Loucy (cell line): ENCODE results near the gene LRBA.

Experiments used
- H2AFZ ChIP-seq: fragments of 200-600 bp; sonication (generic); 2 replicates; pipeline ENCODE4 v1.6.0; 2016; ENCODE audit warnings: antibody characterized with exemption, mild to moderate bottlenecking, low read length, moderate library complexity
- H3F3A ChIP-seq: fragments of 200-600 bp; 2 replicates; pipeline ENCODE4 v1.6.0; 2016; ENCODE audit warnings: antibody characterized with exemption, low read depth, mild to moderate bottlenecking
- H3K27me3 ChIP-seq: fragments of 200-600 bp; sonication (generic); 2 replicates; pipeline ENCODE4 v1.6.1; 2014; ENCODE audit warnings: low read length, mild to moderate bottlenecking; ENCODE audit not compliant: insufficient read depth, poor library complexity, severe bottlenecking
- H3K36me3 ChIP-seq: fragments of 200-600 bp; sonication (generic); 2 replicates; pipeline ENCODE4 v1.6.1; 2016; ENCODE audit warnings: low read length; ENCODE audit not compliant: insufficient read depth
- H3K4me1 ChIP-seq: fragments of 200-600 bp; sonication (generic); 2 replicates; pipeline ENCODE4 v1.5.1; 2014; ENCODE audit warnings: low read length, mild to moderate bottlenecking; ENCODE audit not compliant: insufficient read depth, poor library complexity, severe bottlenecking
- H3K4me2 ChIP-seq: fragments of 200-600 bp; sonication (generic); 2 replicates; pipeline ENCODE4 v1.6.0; 2014; ENCODE audit warnings: antibody characterized with exemption, low read length, low read depth, mild to moderate bottlenecking; ENCODE audit not compliant: poor library complexity, severe bottlenecking
- H3K4me3 ChIP-seq: fragments of 200-600 bp; sonication (generic); 2 replicates; pipeline ENCODE4 v1.5.1; 2014; ENCODE audit warnings: low read length, mild to moderate bottlenecking, mixed read lengths; ENCODE audit not compliant: poor library complexity, severe bottlenecking
- H3K79me2 ChIP-seq: fragments of 200-600 bp; sonication (generic); 2 replicates; pipeline ENCODE4 v1.6.1; 2014; ENCODE audit warnings: low read length; ENCODE audit not compliant: insufficient read depth
- H3K9ac ChIP-seq: fragments of 200-600 bp; sonication (generic); 2 replicates; pipeline ENCODE4 v1.6.0; 2014; ENCODE audit warnings: mild to moderate bottlenecking, low read depth, low read length, moderate library complexity; ENCODE audit not compliant: poor library complexity, severe bottlenecking
- H3K9me2 ChIP-seq: fragments of 200-600 bp; sonication (generic); replicated peaks from 2 replicates; pipeline ENCODE4 v1.6.1; 2016; ENCODE audit warnings: low read depth, low read length, mixed read lengths
- H3K9me3 ChIP-seq: fragments of 200-600 bp; sonication (generic); 2 replicates; pipeline ENCODE4 v1.6.1; 2014; ENCODE audit warnings: mild to moderate bottlenecking, antibody characterized with exemption, low read length, low read depth; ENCODE audit not compliant: insufficient read depth
- H4K20me1 ChIP-seq: fragments of 200-600 bp; sonication (generic); 2 replicates; pipeline ENCODE4 v1.6.0; 2014; ENCODE audit warnings: antibody characterized with exemption, low read length, mild to moderate bottlenecking; ENCODE audit not compliant: insufficient read depth, poor library complexity, severe bottlenecking
- EZH2phosphoT487 ChIP-seq: fragments of 200-600 bp; IDR thresholded peaks from 2 replicates; pipeline ENCODE4 v1.6.1; 2018; ENCODE audit warnings: antibody characterized with exemption, mild to moderate bottlenecking, moderate library complexity, borderline replicate concordance
- TF ChIP-seq, protein P1 (sequence below): fragments of 200-600 bp; sonication (generic); conservative IDR thresholded peaks from 2 replicates; pipeline ENCODE4 v1.5.1; 2014; ENCODE audit warnings: mild to moderate bottlenecking, antibody characterized with exemption, low read length

The LRBA gene

GRCh38 chr4:150855981-150856510 lies 159.0 kb downstream of the LRBA start:
- Histone ChIP-seq H3K36me3 (peaks cover 5% of the 10 kb centered on the region; the same call in 1 of the 2 replicates), H3K4me3 (no peak overlapping the region), H2AFZ (no peak overlapping the region), H3K4me1 (peaks cover 43% of the 10 kb centered on the region), H3K79me2 (no peaks in the 10 kb centered on the region), H3F3A (peaks cover 7% of the 10 kb centered on the region), H3K4me2 (no peak overlapping the region), H3K9me2 (no peaks in the 10 kb centered on the region), H3K9ac (no peak overlapping the region), H4K20me1 (no peaks in the 10 kb centered on the region), H3K27me3 (no peaks in the 10 kb centered on the region), H3K9me3 (no peaks in the 10 kb centered on the region)
- TF ChIP-seq, protein P1, sequence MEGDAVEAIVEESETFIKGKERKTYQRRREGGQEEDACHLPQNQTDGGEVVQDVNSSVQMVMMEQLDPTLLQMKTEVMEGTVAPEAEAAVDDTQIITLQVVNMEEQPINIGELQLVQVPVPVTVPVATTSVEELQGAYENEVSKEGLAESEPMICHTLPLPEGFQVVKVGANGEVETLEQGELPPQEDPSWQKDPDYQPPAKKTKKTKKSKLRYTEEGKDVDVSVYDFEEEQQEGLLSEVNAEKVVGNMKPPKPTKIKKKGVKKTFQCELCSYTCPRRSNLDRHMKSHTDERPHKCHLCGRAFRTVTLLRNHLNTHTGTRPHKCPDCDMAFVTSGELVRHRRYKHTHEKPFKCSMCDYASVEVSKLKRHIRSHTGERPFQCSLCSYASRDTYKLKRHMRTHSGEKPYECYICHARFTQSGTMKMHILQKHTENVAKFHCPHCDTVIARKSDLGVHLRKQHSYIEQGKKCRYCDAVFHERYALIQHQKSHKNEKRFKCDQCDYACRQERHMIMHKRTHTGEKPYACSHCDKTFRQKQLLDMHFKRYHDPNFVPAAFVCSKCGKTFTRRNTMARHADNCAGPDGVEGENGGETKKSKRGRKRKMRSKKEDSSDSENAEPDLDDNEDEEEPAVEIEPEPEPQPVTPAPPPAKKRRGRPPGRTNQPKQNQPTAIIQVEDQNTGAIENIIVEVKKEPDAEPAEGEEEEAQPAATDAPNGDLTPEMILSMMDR = no peak
- no peak for TF ChIP-seq EZH2phosphoT487

- Histone ChIP-seq H3K4me1 (peaks cover 35% of the 10 kb centered on the region), H4K20me1 (no peaks in the 10 kb centered on the region), H3K9me3 (no peaks in the 10 kb centered on the region), H2AFZ (no peak overlapping the region), H3K79me2 (no peaks in the 10 kb centered on the region), H3K4me3 (no peak overlapping the region), H3K27me3 (no peaks in the 10 kb centered on the region), H3K4me2 (no peak overlapping the region), H3K9ac (no peak overlapping the region), H3K9me2 (no peaks in the 10 kb centered on the region), H3K36me3 (peaks cover 15% of the 10 kb centered on the region; the same call in 1 of the 2 replicates), H3F3A (peaks cover 4% of the 10 kb centered on the region)
- TF ChIP-seq, protein P1 = no peak
- TF ChIP-seq EZH2phosphoT487 = no peak
Measured at GRCh38 chr4:150854600-150854999, 160.5 kb downstream of the LRBA start.

DNA sequence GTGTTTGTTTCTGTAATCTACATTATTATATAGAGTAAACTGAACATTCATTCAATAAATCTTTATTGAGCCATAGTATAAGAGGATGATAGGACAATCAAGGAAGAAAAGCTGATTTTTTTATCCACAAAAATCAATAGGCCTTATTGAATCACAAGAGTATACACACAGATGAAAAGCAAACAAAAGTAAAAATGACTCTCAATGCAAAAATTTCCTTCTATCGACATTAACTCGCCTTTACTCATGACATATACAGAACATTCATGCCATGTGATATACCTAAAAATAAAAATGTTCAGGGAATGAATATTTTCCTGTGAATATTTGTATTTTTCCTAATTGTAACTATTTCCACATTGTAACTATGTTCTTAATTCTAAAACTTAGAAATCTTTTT lies 161.2 kb downstream of the LRBA start:
- Histone ChIP-seq H3K4me3 (no peak overlapping the region), H3K4me2 (no peak overlapping the region), H2AFZ (no peak overlapping the region), H3K36me3 (peaks cover 18% of the 10 kb centered on the region; the same call in 1 of the 2 replicates), H3K27me3 (no peaks in the 10 kb centered on the region), H3K9ac (no peak overlapping the region), H3F3A (0 out of 2 replicates have a peak, but pooled peaks cover under 1% of the 10 kb centered on the region), H3K9me3 (no peaks in the 10 kb centered on the region), H4K20me1 (no peaks in the 10 kb centered on the region), H3K9me2 (no peaks in the 10 kb centered on the region), H3K4me1 (peaks cover 30% of the 10 kb centered on the region), H3K79me2 (no peaks in the 10 kb centered on the region)
- TF ChIP-seq, protein P1 = no peak
- TF ChIP-seq EZH2phosphoT487 = no peak
